LNCAP (cell line): ENCODE results near the gene TIFAB.

ENCODE experiments used
- TF ChIP-seq, protein P1 (sequence below): fragments of 450-650 bp; IDR thresholded peaks from 2 replicates; pipeline ENCODE4 v1.5.1; 2017; ENCODE audit warnings: mild to moderate bottlenecking

Gene TIFAB

DNA sequence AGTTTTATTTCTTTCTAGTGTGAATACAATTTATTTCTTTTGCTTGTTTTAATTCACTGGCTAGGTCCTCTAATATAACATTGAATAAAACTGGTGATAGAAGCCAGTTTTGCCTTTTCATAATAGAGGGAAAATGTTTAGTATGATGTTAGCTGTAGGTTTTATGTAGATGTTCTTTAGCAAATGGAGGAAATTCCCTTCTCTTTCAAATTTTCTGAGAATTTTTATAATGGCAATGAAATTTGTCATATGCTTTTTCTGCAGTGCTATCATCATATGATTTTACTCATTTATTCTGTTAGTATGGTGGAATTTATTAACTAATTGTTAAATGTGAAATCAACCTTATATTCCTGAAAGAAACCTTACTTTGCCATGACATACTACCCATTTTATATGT is 35.1 kb downstream of the TIFAB start:
- TF ChIP-seq, protein P1, sequence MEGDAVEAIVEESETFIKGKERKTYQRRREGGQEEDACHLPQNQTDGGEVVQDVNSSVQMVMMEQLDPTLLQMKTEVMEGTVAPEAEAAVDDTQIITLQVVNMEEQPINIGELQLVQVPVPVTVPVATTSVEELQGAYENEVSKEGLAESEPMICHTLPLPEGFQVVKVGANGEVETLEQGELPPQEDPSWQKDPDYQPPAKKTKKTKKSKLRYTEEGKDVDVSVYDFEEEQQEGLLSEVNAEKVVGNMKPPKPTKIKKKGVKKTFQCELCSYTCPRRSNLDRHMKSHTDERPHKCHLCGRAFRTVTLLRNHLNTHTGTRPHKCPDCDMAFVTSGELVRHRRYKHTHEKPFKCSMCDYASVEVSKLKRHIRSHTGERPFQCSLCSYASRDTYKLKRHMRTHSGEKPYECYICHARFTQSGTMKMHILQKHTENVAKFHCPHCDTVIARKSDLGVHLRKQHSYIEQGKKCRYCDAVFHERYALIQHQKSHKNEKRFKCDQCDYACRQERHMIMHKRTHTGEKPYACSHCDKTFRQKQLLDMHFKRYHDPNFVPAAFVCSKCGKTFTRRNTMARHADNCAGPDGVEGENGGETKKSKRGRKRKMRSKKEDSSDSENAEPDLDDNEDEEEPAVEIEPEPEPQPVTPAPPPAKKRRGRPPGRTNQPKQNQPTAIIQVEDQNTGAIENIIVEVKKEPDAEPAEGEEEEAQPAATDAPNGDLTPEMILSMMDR = no peak

DNA sequence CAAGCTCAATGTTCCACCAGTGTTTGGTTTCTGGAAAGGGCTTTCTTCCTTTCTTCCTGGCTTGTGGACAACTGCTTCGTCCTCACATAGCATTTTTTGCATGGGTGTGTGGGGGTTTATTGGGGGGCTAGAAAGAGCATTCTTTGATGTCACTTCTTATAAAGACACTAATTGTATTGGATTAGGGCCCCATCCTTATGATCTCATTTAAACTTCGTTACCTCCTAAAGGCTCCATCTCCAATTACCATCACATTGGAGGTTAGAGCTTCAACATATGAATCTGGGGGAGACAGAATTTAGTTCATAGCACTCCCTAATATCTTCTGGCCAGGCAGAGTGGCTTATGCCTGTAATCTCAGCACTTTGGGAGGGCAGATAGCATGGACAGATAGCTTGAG is 47.1 kb downstream of the TIFAB start:
- TF ChIP-seq, protein P1 = no peak

DNA sequence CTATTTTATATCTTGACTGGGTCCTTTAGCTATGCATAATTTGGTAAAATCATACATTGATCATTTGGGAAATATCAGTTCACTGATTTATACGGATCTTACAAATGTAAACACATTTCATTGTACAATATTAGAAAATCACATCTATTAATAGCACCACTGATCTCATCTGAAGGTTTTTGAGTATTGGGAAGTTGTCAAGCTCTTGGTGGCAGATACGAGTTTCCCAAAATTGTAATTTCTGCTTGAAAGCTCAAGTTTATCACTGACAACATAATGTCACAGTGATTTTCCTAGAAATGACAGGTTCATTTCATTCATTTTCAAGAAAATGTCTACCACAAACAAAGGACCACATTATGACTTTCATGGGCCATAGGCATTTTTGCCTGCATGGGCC is 50.1 kb downstream of the TIFAB start:
- TF ChIP-seq, protein P1 = no peak

DNA sequence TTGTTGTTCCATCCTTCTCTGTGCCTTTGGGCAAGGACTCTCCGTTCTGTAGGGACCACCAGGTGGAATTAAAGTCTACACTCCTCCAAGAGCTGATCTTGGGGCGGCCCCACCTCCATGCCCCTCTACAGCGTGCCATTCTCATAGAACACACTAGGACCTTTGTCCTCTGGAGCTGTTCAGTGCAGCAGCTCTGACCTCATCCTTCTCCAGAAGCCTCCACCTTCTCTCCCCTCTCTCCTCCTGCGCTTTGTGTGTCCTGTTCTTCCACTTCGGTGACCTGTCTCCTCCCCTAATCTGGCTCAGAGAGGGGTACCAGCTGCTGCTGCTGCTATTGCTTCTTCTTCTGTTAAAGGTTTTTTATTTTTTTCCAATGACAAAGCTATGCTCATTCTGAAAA is 51.3 kb downstream of the TIFAB start:
- TF ChIP-seq, protein P1 = no peak

DNA sequence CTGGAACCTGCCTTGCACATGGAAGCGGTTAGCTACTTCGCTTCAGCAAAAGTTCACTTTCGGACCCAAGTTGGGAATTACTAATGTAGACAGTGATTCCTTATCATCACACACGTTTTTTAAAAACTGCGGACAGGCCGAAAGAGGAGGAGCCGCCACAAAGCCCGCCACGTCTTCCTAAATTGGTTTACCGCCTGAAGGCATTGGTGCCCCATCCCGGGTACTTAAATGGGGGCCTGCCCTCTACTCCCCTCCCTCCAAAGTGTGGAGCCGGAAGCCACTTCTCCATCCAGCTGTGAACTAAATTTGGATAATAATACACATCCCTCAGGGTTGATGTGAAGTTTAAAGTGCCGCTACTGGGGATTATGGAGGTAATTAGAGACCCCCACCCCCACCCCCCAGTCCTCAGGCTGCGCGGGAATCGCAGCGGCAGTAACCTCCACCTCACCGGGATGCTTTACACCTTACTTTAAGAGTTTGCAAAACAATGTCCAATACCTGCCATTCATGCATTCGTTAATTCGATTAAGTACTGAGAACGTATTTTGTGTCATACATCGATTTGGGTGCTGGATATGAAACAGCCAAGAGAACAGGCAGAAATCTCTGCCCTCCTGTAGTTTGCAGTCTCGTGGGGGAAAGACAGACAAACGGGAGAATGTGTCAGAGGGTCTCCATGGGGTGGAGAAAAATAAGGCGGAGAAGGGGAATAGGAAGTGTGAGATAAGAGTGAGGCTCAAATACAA is 52.2 kb downstream of the TIFAB start:
- TF ChIP-seq, protein P1 = no peak

DNA sequence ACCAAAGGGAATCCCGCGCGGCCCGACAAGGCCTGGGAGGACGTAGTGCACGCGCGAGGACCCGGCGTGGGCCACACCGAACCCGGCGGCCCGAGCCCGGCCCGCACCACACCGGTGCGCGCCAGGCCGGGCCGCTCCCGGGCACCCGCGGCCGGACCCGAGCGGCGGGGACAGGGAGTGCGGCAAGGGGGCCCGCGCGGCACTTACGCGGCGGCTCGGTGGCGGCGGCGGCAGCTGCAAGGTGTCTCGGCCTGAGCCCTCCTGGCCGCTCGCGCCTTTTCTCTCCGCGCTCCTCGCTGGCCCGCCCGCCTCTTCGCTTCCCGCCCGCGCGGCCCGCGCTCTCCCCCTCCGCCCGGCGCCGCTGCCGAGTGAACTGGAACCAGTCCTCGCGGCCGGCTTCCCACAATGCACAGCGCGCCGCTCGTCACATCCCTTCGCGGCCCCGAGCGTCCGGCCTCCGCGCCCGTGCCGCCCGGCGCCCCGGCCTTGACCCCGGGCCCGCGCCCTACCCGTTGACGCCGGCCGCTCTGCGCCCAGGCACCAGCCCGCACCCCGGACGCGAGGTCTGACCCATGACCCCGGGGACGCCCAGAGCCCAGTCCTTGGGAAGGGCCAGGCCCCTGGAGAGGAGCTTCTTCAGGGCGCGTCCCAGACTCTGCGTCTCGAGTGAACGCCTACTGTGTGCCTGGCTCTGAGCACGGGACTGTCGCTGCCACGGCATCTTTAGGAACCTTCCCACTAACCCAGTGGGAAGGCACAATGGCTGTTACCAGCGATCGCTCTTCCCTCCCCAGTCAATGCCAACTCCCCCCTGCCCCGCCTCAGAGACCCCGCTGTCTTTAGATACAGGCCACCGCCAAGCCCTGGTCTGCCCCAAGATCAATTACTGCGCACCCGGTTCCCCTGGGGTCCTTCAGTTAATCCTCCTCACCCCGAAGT is 53.0 kb downstream of the TIFAB start, which contains the start of gene MACROH2A1:
Gene MACROH2A1 (minus strand): TSS at position 377 of the 939 bp plus-strand sequence. CDS start 10,138 bp downstream, outside the sequence.
- TF ChIP-seq, protein P1 = no peak

DNA sequence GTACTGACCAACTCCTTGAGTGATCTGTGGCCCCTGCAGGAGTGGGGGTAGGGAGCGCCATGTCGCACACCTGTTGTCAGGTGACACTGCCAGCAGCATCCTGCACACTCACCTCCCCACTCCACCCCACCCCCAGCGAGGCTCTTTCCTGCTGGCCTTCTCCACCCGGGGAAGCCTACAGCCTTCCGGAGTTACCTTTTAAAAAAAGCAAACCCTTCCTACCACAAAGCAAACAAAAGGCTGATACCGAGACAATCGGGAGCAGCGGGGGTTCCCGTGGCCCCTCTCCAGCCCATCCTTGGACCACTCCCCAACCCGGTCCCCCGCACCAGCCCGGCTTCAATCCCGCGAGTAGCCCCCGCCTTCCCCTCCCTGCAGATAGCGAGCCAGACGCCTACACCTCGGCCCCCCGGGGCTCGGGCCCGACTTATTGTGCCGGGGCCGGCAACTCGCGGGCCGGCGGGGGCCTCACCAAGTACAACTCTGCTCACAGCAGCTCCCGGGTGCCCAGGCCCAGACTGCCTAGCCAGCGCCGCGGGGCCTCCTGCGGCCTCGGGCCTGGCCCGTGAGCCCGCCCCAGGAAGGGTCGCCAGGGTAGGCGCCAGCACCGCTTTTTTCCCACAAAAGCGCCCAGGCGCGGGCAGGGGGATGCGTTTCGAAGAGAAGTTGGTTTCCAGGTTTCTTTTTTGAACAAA is 53.8 kb downstream of the TIFAB start:
- TF ChIP-seq, protein P1 = no peak
